Measurements from ENCODE around the gene CBLN3.
"Not testable (repeated sequence)": the region's sequence is repeated elsewhere in the genome, so short reads cannot be mapped to it uniquely, and the experiment has no call there.

Gene CBLN3

GRCh38 chr14:24406416-24406815 is 23.1 kb downstream of the CBLN3 start:
- no peak for DNase-seq (ENCODE audit: low read depth in 2 of 3, low spot score in 2 of 3)

GRCh38 chr14:24404814-24405213 is 24.7 kb downstream of the CBLN3 start:
- no peak for DNase-seq (ENCODE audit: low read depth in 2 of 3, low spot score in 2 of 3)

GRCh38 chr14:24403294-24403998 is 26.0 kb downstream of the CBLN3 start:
- DNase-seq (ENCODE audit: low read depth in 2 of 3, low spot score in 2 of 3): no peak

- no peak for DNase-seq (ENCODE audit: low read depth in 2 of 3, low spot score in 2 of 3)
These were observed 27.4 kb downstream of the CBLN3 start for GRCh38 chr14:24401810-24402702.

- no peak for DNase-seq (ENCODE audit: low read depth in 2 of 3, low spot score in 2 of 3)
These were observed 29.3 kb downstream of the CBLN3 start for GRCh38 chr14:24399999-24400718.

GRCh38 chr14:24399447-24399822 is 30.0 kb downstream of the CBLN3 start:
- DNase-seq (ENCODE audit: low read depth in 2 of 3, low spot score in 2 of 3): no peak

GRCh38 chr14:24398653-24399446 is 30.6 kb downstream of the CBLN3 start, which contains the start of gene NYNRIN:
NYNRIN (plus strand) TSS chr14:24399003; CDS start chr14:24399247, 244 bp downstream.
- no peak for DNase-seq (ENCODE audit: low read depth in 2 of 3, low spot score in 2 of 3)

- no peak for DNase-seq (ENCODE audit: low read depth in 2 of 3, low spot score in 2 of 3)
These were observed 31.2 kb downstream of the CBLN3 start for GRCh38 chr14:24398293-24398652.

GRCh38 chr14:24397639-24398292 is 31.7 kb downstream of the CBLN3 start:
- no peak for DNase-seq (ENCODE audit: low read depth in 2 of 3, low spot score in 2 of 3)

GRCh38 chr14:24395609-24396582 is 33.6 kb downstream of the CBLN3 start:
- no peak for DNase-seq (ENCODE audit: low read depth in 2 of 3, low spot score in 2 of 3)

GRCh38 chr14:24394275-24394674 is 35.2 kb downstream of the CBLN3 start:
- no peak for DNase-seq (ENCODE audit: low read depth in 2 of 3, low spot score in 2 of 3)

GRCh38 chr14:24392325-24393091 is 37.0 kb downstream of the CBLN3 start:
- no peak for DNase-seq (ENCODE audit: low read depth in 2 of 3, low spot score in 2 of 3)

GRCh38 chr14:24390701-24391468 is 38.6 kb downstream of the CBLN3 start:
- no peak for DNase-seq (ENCODE audit: low read depth in 2 of 3, low spot score in 2 of 3)

- no peak for DNase-seq (ENCODE audit: low read depth in 2 of 3, low spot score in 2 of 3)
These were observed 40.1 kb downstream of the CBLN3 start for GRCh38 chr14:24389226-24389848.

- no peak for DNase-seq (ENCODE audit: low read depth in 2 of 3, low spot score in 2 of 3)
These were observed 40.8 kb downstream of the CBLN3 start for GRCh38 chr14:24388474-24389179.

GRCh38 chr14:24387579-24387978 is 41.9 kb downstream of the CBLN3 start:
- DNase-seq (ENCODE audit: low read depth in 2 of 3, low spot score in 2 of 3): not testable (repeated sequence)

GRCh38 chr14:24387009-24387345 is 42.5 kb downstream of the CBLN3 start:
- no peak for DNase-seq (ENCODE audit: low read depth in 2 of 3, low spot score in 2 of 3)
